GM12891 (cell line): Measurements from ENCODE around the gene PTPRN2.

Experiments
- POLR2A ChIP-seq: IDR thresholded peaks from 2 replicates; pipeline ENCODE4 v1.6.1; 2011; ENCODE audit warnings: low read depth, low read length, control low read depth
- POLR2AphosphoS5 ChIP-seq: IDR thresholded peaks from 2 replicates; pipeline ENCODE4 v1.6.1; 2011; ENCODE audit warnings: low read depth, low read length, control low read depth
- POU2F2 ChIP-seq: IDR thresholded peaks from 2 replicates; pipeline ENCODE4 v1.6.1; 2011; ENCODE audit warnings: low read depth, mild to moderate bottlenecking, control low read depth, low read length, moderate library complexity
- SPI1 ChIP-seq: IDR thresholded peaks from 2 replicates; pipeline ENCODE4 v1.6.1; 2011; ENCODE audit warnings: low read depth, low read length, control low read depth
- TAF1 ChIP-seq: IDR thresholded peaks from 2 replicates; pipeline ENCODE4 v1.6.1; 2011; ENCODE audit warnings: low read depth, low read length, control low read depth

- TF ChIP-seq POLR2AphosphoS5: no peak
- TF ChIP-seq POLR2A: no peak
- TF ChIP-seq TAF1: no peak
- no peak for TF ChIP-seq POU2F2
- no peak for TF ChIP-seq SPI1
These were observed 142.9 kb downstream of the PTPRN2 start for GRCh38 chr7:158444501-158445420.
